Tibial nerve (tissue), 4 donors: Measurements from ENCODE around the gene PKHD1. TPM values are rescaled to one million over a fixed set of nuclear protein-coding genes. Genes with fewer than 3 reads are reported as not detected.

Experiments used
- DNase-seq, 2 donors: peaks; one replicate each; pipeline ENCODE4 v3.0.0-alpha.2; 2019; ENCODE audit warnings: low spot score in 2 of 2
- H3K27ac ChIP-seq, 4 donors: fragments of 200-600 bp; sonication (generic) in 3 of 4; one replicate each; pipeline ENCODE4 v1.5.1; 2017 to 2019; ENCODE audit warnings: mild to moderate bottlenecking in 1 of 4
- H3K27me3 ChIP-seq, 2 donors: fragments of 200-600 bp; sonication (generic) in 1 of 2; one replicate each; pipeline versions ENCODE4 v1.5.1 to v1.6.0; 2017 to 2019
- H3K36me3 ChIP-seq, 3 donors: fragments of 200-600 bp; sonication (generic); one replicate each; pipeline ENCODE4 v1.5.1; 2018 to 2019
- H3K4me1 ChIP-seq, 4 donors: fragments of 200-600 bp; sonication (generic) in 3 of 4; one replicate each; pipeline ENCODE4 v1.5.1; 2017 to 2019
- H3K4me3 ChIP-seq, 4 donors: fragments of 200-600 bp; sonication (generic) in 3 of 4; one replicate each; pipeline ENCODE4 v1.5.1; 2017 to 2019; ENCODE audit warnings: mild to moderate bottlenecking in 1 of 4, moderate library complexity in 1 of 4
- H3K9me3 ChIP-seq, 4 donors: fragments of 200-600 bp; sonication (generic) in 3 of 4; one replicate each; pipeline ENCODE4 v1.5.1; 2017 to 2019
- EP300 ChIP-seq, 2 donors: sonication (generic); formaldehyde crosslinking; IDR thresholded peaks; one replicate each; pipeline ENCODE4 v1.6.1; 2017; ENCODE audit warnings: antibody characterized with exemption in 2 of 2, mild to moderate bottlenecking in 1 of 2
- POLR2A ChIP-seq, 2 donors: fragments of 450-650 bp; IDR thresholded peaks; one replicate each; pipeline ENCODE4 v1.6.1; 2017; ENCODE audit warnings: antibody characterized with exemption in 2 of 2, mild to moderate bottlenecking in 2 of 2, moderate library complexity in 2 of 2
- WGBS, 2 donors: methylation state at CpG; one replicate each; pipeline ENCODE4 v1.1.5; 2018; 5-methylcytosine and 5-hydroxymethylcytosine counted together
- small RNA-seq: library from RNA; depleted of rRNA; stranded (forward); fragments of <200 nt; gene quantifications from one replicate; pipeline ENCODE3, GENCODE V24; 2016
- total RNA-seq, 4 donors: library from RNA; depleted of rRNA; stranded (reverse); fragments of >200 nt; gene quantifications; one replicate each; pipeline ENCODE4 v1.1.0, GENCODE V29; 2016
- TF ChIP-seq, protein P1 (sequence below), 5 experiments: fragments of 200-600 bp in 3 of 5; fragments of 450-650 bp in 2 of 5; sonication (generic) in 3 of 5; IDR thresholded peaks; one replicate each; pipeline ENCODE4 v1.5.1; 2016 to 2019; ENCODE audit warnings: antibody characterized with exemption in 5 of 5, mild to moderate bottlenecking in 3 of 5, moderate library complexity in 2 of 5

Gene PKHD1
- total RNA-seq, 4 donors from 2014 or later: under 0.01 to 0.22 (median 0.20) TPM

DNA sequence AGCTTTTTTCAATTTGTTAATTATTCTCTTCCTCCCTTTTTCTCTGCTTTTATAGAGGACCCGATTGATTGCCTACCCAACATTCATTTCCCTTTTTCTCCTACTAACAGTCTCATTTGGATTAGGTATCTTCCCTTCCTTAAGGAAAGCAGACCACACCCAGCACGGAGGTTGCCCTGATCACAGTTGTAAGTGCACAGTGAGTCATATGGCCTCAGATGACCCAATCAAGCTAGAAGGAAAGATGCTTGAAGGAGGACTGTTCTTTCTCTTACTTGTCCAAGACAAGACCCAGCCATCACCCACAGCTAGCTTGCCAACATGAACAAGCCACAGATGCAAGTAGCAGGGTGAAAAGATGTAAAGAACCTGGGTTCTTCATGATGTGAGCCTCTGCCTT lies 518.6 kb downstream of the PKHD1 start:
- Histone ChIP-seq H3K4me3 (no peak overlapping the region), H3K36me3 (no peaks in the 10 kb centered on the region), H3K27ac (no peak overlapping the region), H3K27me3 (no peaks in the 10 kb centered on the region), H3K4me1 (no peaks in the 10 kb centered on the region), H3K9me3 (no peaks in the 10 kb centered on the region)
- no peak for DNase-seq
- TF ChIP-seq, protein P1, sequence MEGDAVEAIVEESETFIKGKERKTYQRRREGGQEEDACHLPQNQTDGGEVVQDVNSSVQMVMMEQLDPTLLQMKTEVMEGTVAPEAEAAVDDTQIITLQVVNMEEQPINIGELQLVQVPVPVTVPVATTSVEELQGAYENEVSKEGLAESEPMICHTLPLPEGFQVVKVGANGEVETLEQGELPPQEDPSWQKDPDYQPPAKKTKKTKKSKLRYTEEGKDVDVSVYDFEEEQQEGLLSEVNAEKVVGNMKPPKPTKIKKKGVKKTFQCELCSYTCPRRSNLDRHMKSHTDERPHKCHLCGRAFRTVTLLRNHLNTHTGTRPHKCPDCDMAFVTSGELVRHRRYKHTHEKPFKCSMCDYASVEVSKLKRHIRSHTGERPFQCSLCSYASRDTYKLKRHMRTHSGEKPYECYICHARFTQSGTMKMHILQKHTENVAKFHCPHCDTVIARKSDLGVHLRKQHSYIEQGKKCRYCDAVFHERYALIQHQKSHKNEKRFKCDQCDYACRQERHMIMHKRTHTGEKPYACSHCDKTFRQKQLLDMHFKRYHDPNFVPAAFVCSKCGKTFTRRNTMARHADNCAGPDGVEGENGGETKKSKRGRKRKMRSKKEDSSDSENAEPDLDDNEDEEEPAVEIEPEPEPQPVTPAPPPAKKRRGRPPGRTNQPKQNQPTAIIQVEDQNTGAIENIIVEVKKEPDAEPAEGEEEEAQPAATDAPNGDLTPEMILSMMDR (IDR thresholded peaks at IDR 0.05): no peak
- TF ChIP-seq POLR2A (IDR thresholded peaks at IDR 0.05) (no peak), EP300 (IDR thresholded peaks at IDR 0.05) (no peak)
- WGBS, 2 donors: 74 to 79% methylated on average over 2 of the region's 2 CpGs

GRCh38 chr6:51565472-51565871 lies 521.9 kb downstream of the PKHD1 start:
- no peak overlapping the region for H3K4me3 ChIP-seq
- H3K4me1 ChIP-seq: no peaks in the 10 kb centered on the region
- TF ChIP-seq POLR2A (IDR thresholded peaks at IDR 0.05) (no peak), EP300 (IDR thresholded peaks at IDR 0.05) (no peak)
- TF ChIP-seq, protein P1 (IDR thresholded peaks at IDR 0.05): no peak
- no peaks in the 10 kb centered on the region for H3K36me3 ChIP-seq
- H3K27ac ChIP-seq: no peak overlapping the region
- no peaks in the 10 kb centered on the region for H3K27me3 ChIP-seq
- no peaks in the 10 kb centered on the region for H3K9me3 ChIP-seq
- no peak for DNase-seq

Small RNAs within 50 kb of the gene (small RNA-seq; reads per million reads assigned to genes)
- not detected for gene RN7SL580P

Other genes with a start within 250 kb of the PKHD1 start
- gene IL17A, start 98.8 kb upstream of the PKHD1 start, total RNA-seq: not detected
- not detected for gene IL17F, start 156.9 kb upstream of the PKHD1 start, total RNA-seq
- 10 to 100 TPM; 33.2 to 67.1 (median 35.1) TPM for gene MCM3, start 197.1 kb upstream of the PKHD1 start, total RNA-seq